ENCODE results near the gene RSPRY1. TPM values are rescaled to one million over a fixed set of nuclear protein-coding genes. Genes with fewer than 3 reads are reported as not detected.

RSPRY1 gene
- total and polyA plus RNA-seq, 8 donors: 32.5 to 46.8 (median 39.8) TPM

DNA sequence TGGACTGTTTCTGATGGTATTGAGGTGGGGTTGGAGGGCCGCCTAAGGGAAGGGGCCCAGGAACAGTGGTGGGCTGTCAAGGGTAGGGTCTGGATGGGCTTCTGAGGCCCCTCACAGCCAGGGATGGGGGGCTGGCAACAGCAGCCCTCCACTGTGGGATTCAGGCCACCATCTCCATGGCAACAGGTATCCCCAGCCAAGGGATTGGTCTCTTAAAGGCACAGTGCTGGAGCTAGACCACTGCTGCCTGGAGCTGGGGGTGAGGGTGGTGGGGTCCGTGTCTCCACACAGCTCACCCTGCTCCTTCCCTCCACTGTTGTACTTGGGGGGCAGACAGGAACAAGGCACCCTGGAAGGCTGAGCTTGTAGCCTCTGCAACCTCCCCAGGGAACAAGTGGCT lies 42.1 kb upstream of the RSPRY1 start:
- Histone ChIP-seq H3K27me3 (no peaks in the 10 kb centered on the region), H3K9me3 (no peaks in the 10 kb centered on the region), H3K4me3 (no peak overlapping the region), H3K4me1 (peaks cover 5 to 86% of the 10 kb centered on the region in 2 donors), H3K27ac (peak overlapping the region in 1 of 2 donors; percentile 53), H3K36me3 (peaks cover 0 to 6% of the 10 kb centered on the region in 2 donors)
- peak in 1 of 4 donors; percentile 8 for DNase-seq
- ATAC-seq: no peak
- TF ChIP-seq, protein P1, sequence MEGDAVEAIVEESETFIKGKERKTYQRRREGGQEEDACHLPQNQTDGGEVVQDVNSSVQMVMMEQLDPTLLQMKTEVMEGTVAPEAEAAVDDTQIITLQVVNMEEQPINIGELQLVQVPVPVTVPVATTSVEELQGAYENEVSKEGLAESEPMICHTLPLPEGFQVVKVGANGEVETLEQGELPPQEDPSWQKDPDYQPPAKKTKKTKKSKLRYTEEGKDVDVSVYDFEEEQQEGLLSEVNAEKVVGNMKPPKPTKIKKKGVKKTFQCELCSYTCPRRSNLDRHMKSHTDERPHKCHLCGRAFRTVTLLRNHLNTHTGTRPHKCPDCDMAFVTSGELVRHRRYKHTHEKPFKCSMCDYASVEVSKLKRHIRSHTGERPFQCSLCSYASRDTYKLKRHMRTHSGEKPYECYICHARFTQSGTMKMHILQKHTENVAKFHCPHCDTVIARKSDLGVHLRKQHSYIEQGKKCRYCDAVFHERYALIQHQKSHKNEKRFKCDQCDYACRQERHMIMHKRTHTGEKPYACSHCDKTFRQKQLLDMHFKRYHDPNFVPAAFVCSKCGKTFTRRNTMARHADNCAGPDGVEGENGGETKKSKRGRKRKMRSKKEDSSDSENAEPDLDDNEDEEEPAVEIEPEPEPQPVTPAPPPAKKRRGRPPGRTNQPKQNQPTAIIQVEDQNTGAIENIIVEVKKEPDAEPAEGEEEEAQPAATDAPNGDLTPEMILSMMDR (IDR thresholded peaks at IDR 0.05): no peak
- intact Hi-C loops (cut with DNase I): no loop called here

DNA sequence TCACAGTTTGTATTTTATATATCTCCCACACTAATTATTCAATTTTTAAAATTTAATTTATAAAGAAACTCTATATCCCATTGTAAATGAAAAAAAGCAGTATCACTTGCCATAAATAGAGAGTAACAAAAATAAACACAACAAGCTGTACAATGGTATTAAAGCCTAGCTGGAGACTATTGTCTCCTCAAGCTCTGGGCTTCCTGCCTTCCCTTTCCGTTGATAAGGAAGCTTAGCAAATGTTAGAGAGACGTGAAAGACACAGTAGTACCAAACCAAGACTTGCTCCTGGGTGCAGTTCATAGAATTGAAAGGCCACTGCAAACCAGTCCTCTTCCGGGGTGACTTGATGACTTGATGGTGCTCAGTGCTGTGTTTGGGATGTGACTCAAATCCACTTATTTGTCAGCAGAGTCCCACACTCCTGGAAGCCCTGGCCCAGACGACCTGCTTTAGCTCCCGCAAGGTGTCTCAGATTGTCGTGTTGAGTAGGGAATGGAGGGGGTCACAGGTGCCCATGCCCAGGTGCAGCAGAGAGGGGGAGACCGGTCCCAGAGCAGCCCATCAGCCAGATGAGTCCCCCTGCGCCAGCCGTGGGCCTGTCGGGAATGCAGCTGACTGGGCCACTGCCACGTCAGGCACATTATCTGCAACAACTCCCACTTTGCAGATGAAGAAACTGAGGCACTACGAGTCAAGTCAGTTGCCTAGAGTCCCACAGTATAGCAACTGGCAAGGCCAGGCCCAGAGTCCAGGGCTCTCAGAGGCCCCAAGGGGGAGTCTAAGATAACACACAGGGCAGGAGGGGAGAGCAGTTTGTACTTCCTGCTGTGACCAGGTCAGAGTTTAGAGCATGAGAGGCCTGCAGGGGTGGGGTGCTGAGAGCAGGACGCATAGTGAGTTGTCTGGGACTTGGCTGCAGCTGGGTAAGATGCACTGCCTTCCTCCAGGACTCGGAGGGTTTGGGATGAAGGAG lies 40.8 kb upstream of the RSPRY1 start:
- Histone ChIP-seq H3K36me3 (peaks cover 0 to 12% of the 10 kb centered on the region in 2 donors), H3K27ac (peak overlapping the region; percentile 13 to 67), H3K4me3 (no peak overlapping the region), H3K9me3 (no peaks in the 10 kb centered on the region), H3K4me1 (peaks cover 5 to 74% of the 10 kb centered on the region in 2 donors), H3K27me3 (no peaks in the 10 kb centered on the region)
- no peak for ATAC-seq
- DNase-seq: peak in 1 of 4 donors; percentile 53
- TF ChIP-seq, protein P1 (IDR thresholded peaks at IDR 0.05): no peak
- intact Hi-C loops (cut with DNase I): no loop called here

GRCh38 chr16:57146040-57146647 lies 40.0 kb upstream of the RSPRY1 start:
- H3K9me3 ChIP-seq: no peaks in the 10 kb centered on the region
- ATAC-seq (no peak), DNase-seq (peak in 1 of 4 donors; percentile 75)
- peak overlapping the region in 1 of 2 donors; percentile 67 for H3K27ac ChIP-seq
- intact Hi-C loops (cut with DNase I): no loop called here
- TF ChIP-seq, protein P1 (IDR thresholded peaks at IDR 0.05): no peak
- H3K36me3 ChIP-seq: peaks cover 0 to 12% of the 10 kb centered on the region in 2 donors
- H3K4me3 ChIP-seq: no peak overlapping the region
- peaks cover 5 to 66% of the 10 kb centered on the region in 2 donors for H3K4me1 ChIP-seq
- H3K27me3 ChIP-seq: no peaks in the 10 kb centered on the region

GRCh38 chr16:57146735-57147134 lies 39.4 kb upstream of the RSPRY1 start:
- peak overlapping the region in 1 of 2 donors; percentile 67 for H3K27ac ChIP-seq
- H3K27me3 ChIP-seq: no peaks in the 10 kb centered on the region
- DNase-seq (peak in 1 of 4 donors; percentile 33), ATAC-seq (no peak)
- peaks cover 5 to 65% of the 10 kb centered on the region in 2 donors for H3K4me1 ChIP-seq
- TF ChIP-seq, protein P1 (IDR thresholded peaks at IDR 0.05): no peak
- peaks cover 0 to 12% of the 10 kb centered on the region in 2 donors for H3K36me3 ChIP-seq
- intact Hi-C loops (cut with DNase I): no loop called here
- no peaks in the 10 kb centered on the region for H3K9me3 ChIP-seq
- no peak overlapping the region for H3K4me3 ChIP-seq
